T-cell (primary cell): ENCODE data around the gene ANO9. TPM values are rescaled to one million over a fixed set of nuclear protein-coding genes. Genes with fewer than 3 reads are reported as not detected.
A peak's percentile ranks its signal among the peaks of the same experiment; 100 is the strongest.

Experiments used
- ATAC-seq, 4 experiments: fragments of 200-7000 bp in 3 of 4; fragments of 150-1000 bp in 1 of 4; cut with Tn5 transposase; replicated peaks in 1 of 4; 1 replicate in 3 of 4; 2 replicates in 1 of 4; pipeline ENCODE4 v1.10.0; 2021; ENCODE audit warnings: moderate library complexity in 3 of 4, mild to moderate bottlenecking in 2 of 4, moderate number of reproducible peaks in 1 of 4
- CTCF ChIA-PET, 2 donors: fragments of 300-600 bp; sonication (Branson Sonifier 250); formaldehyde crosslinking; loops; one replicate each; lab custom pipeline; 2022; ENCODE audit warnings: antibody characterized with exemption in 2 of 2; lab: Charles Lee
- POLR2A ChIA-PET, 2 donors: fragments of 300-600 bp; sonication (Branson Sonifier 250); formaldehyde crosslinking; loops; one replicate each; lab custom pipeline; 2022; ENCODE audit warnings: antibody characterized with exemption in 2 of 2; lab: Charles Lee
- DNase-seq, 35 experiments: peaks; one replicate each; pipeline versions ENCODE4 v3.0.0 to v3.0.0-alpha.2; 2013 to 2023
- H3K27ac ChIP-seq: one replicate; pipeline ENCODE4 v1.5.1; 2013; ENCODE audit warnings: low read length
- H3K27me3 ChIP-seq, 2 experiments: replicated peaks in 1 of 2; 1 replicate in 1 of 2; 2 replicates in 1 of 2; pipeline versions ENCODE4 v1.6.1 to v1.7.0; 2013; ENCODE audit warnings: low read length in 1 of 2, mixed read lengths in 1 of 2; ENCODE audit not compliant: control insufficient read depth in 2 of 2, insufficient read depth in 2 of 2; ENCODE audit errors: extremely low read depth in 1 of 2
- H3K36me3 ChIP-seq, 2 donors: 1 replicate in 1 of 2; 2 replicates in 1 of 2; pipeline versions ENCODE4 v1.6.1 to v1.7.0; 2013; ENCODE audit warnings: low read length in 1 of 2; ENCODE audit not compliant: control insufficient read depth in 2 of 2, insufficient read depth in 1 of 2; ENCODE audit errors: extremely low read depth in 1 of 2
- H3K4me1 ChIP-seq, 2 experiments: 1 replicate in 1 of 2; 2 replicates in 1 of 2; pipeline versions ENCODE4 v1.6.1 to v1.7.0; 2013; ENCODE audit warnings: low read length in 2 of 2, mixed read lengths in 1 of 2; ENCODE audit not compliant: insufficient read depth in 2 of 2, control insufficient read depth in 1 of 2; ENCODE audit errors: extremely low read depth in 1 of 2
- H3K4me3 ChIP-seq, 2 donors: 1 replicate in 1 of 2; 2 replicates in 1 of 2; pipeline versions ENCODE4 v1.5.1 to v1.7.0; 2013; ENCODE audit warnings: mild to moderate bottlenecking in 2 of 2, low read length in 1 of 2, moderate library complexity in 1 of 2; ENCODE audit not compliant: control insufficient read depth in 1 of 2; ENCODE audit errors: extremely low read depth in 1 of 2
- H3K9me3 ChIP-seq: 2 replicates; pipeline ENCODE4 v1.7.0; 2013
- H3K27ac Mint-ChIP-seq, 2 donors: one replicate each; pipeline ENCODE4 v1.8.0; 2020 to 2021; ENCODE audit warnings: mild to moderate bottlenecking in 2 of 2, mixed read lengths in 2 of 2
- H3K27me3 Mint-ChIP-seq, 2 donors: one replicate each; pipeline ENCODE4 v1.8.0; 2021 to 2022; ENCODE audit warnings: mixed read lengths in 2 of 2
- H3K36me3 Mint-ChIP-seq: one replicate; pipeline ENCODE4 v1.8.0; 2021; ENCODE audit warnings: mixed read lengths
- H3K4me1 Mint-ChIP-seq, 3 donors: one replicate each; pipeline ENCODE4 v1.8.0; 2020 to 2022; ENCODE audit warnings: mixed read lengths in 3 of 3, mild to moderate bottlenecking in 1 of 3
- H3K4me3 Mint-ChIP-seq, 3 donors: one replicate each; pipeline ENCODE4 v1.8.0; 2020 to 2022; ENCODE audit warnings: mild to moderate bottlenecking in 3 of 3, mixed read lengths in 3 of 3, moderate library complexity in 3 of 3
- H3K9me3 Mint-ChIP-seq, 3 donors: one replicate each; pipeline ENCODE4 v1.8.0; 2020 to 2022; ENCODE audit warnings: mixed read lengths in 3 of 3
- WGBS: methylation state at CpG from one replicate; pipeline ENCODE4 v1.1.5; 2013; ENCODE audit warnings: missing lambda C conversion rate; ENCODE audit not compliant: insufficient coverage; 5-methylcytosine and 5-hydroxymethylcytosine counted together
- total RNA-seq, 35 experiments: library from RNA in 6 of 35; stranded (reverse) in 6 of 35; fragments of 120-200 nt in 1 of 35; gene quantifications; one replicate each; pipeline versions ENCODE4 v1.2.1 to v1.2.4 and lab custom pipeline; 2013 to 2026

ANO9 gene
- total RNA-seq, 5 donors from 2014 or later (not counting 1 experiment from before 2014, with no cell fraction given), result 103 to 128 (median 120) TPM

DNA sequence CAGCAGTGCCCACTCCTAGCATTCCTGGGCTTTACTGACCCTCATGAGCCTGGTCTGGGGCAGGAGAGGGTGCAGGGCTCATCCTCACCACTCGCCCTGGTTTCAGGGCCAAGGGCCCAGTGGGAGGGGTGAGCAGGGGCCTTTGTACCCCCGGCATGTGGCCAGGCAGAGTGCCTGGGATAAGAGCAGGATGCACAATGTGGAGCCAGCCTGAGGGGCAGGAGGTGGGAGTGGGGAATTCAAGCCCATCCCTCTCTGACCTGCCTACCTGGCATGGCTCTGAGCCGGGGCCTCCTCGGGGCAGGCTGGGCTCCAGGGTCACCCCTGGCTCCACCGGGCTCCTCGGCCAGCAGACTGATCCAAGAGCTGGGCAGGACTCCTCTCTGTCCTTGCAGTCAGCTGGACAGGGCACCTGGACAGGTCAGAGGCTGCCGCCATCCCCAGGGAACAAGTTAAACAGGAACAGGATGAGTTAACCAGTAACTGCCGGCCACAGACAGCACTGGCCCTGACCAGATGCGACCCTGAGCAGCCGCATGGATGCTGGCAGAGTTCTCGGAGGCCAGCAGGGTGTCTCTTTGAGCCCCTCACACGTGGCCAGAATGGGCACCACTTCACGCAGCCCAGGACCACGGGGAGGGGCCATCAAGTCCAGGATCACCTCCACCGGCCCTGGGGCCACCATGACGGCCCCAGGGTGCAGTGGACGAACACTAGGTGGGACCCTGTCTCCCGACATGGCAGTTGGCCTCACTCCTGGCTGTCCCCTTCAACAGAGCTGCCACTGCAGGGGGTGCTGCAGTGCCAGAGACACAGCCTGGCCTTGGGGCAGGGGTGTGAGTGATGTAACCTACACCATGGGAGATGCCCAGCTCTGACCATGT is 32.0 kb downstream of the ANO9 start:
- Mint-ChIP-seq H3K4me1 (peaks cover 25 to 36% (median 31%) of the 10 kb centered on the region in 3 donors), H3K27me3 (no peaks in the 10 kb centered on the region), H3K9me3 (no peaks in the 10 kb centered on the region), H3K4me3 (peak overlapping the region in 1 of 3 donors; percentile 37), H3K27ac (no peak overlapping the region), H3K36me3 (no peaks in the 10 kb centered on the region)
- ChIA-PET CTCF (no interaction called here), POLR2A (no interaction called here)
- DNase-seq (no peak), ATAC-seq (no peak)
- Histone ChIP-seq H3K27ac (no peak overlapping the region), H3K9me3 (no peaks in the 10 kb centered on the region), H3K27me3 (no peaks in the 10 kb centered on the region), H3K4me3 (no peak overlapping the region), H3K36me3 (peaks cover 14 to 22% of the 10 kb centered on the region in 2 donors), H3K4me1 (peaks cover 17 to 73% of the 10 kb centered on the region in 2 experiments)
- WGBS, result 83% methylated on average over 17 of the region's 18 CpGs

DNA sequence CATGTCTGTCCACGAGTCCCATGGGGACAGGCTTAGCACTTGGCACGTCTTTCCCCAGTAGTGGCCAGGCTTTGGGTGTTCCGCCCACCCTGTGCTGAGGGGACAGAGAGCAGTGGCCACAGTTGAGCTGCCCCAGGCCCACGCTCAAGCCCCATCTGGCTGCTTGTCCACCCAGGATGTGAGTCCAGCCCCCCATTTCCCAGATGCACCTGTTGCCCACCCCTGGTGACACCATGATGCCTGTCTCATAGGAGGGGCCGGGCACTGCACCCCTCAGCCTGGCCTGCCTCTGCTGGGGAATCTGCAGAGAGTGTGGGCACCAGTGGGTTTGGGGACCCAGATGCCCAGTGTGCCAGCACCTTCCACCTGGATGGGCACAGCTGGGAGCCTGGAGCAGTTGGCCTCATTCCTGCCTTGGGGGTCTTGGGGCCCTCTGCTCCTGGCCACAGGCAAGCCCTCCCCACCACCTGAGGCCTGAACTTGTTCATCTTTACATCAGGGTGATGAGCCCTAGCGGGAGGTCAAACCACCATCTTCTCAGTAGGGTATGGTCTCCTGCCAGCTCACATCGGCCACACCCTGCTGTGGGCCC is 32.7 kb downstream of the ANO9 start:
- CTCF ChIA-PET, result no interaction called here
- Mint-ChIP-seq H3K27ac (no peak overlapping the region), H3K4me1 (peaks cover 20 to 29% (median 23%) of the 10 kb centered on the region in 3 donors), H3K4me3 (peak overlapping the region in 1 of 3 donors; percentile 6), H3K27me3 (no peaks in the 10 kb centered on the region), H3K9me3 (no peaks in the 10 kb centered on the region), H3K36me3 (no peaks in the 10 kb centered on the region)
- ATAC-seq, result no peak
- no peak for DNase-seq
- POLR2A ChIA-PET, result no interaction called here
- Histone ChIP-seq H3K27ac (no peak overlapping the region), H3K27me3 (peaks cover 0 to 2% of the 10 kb centered on the region in 2 experiments), H3K4me1 (peaks cover 17 to 72% of the 10 kb centered on the region in 2 experiments), H3K36me3 (peaks cover 14 to 22% of the 10 kb centered on the region in 2 donors), H3K9me3 (no peaks in the 10 kb centered on the region), H3K4me3 (no peak overlapping the region)
- 87% methylated on average over 7 of the region's 7 CpGs for WGBS

DNA sequence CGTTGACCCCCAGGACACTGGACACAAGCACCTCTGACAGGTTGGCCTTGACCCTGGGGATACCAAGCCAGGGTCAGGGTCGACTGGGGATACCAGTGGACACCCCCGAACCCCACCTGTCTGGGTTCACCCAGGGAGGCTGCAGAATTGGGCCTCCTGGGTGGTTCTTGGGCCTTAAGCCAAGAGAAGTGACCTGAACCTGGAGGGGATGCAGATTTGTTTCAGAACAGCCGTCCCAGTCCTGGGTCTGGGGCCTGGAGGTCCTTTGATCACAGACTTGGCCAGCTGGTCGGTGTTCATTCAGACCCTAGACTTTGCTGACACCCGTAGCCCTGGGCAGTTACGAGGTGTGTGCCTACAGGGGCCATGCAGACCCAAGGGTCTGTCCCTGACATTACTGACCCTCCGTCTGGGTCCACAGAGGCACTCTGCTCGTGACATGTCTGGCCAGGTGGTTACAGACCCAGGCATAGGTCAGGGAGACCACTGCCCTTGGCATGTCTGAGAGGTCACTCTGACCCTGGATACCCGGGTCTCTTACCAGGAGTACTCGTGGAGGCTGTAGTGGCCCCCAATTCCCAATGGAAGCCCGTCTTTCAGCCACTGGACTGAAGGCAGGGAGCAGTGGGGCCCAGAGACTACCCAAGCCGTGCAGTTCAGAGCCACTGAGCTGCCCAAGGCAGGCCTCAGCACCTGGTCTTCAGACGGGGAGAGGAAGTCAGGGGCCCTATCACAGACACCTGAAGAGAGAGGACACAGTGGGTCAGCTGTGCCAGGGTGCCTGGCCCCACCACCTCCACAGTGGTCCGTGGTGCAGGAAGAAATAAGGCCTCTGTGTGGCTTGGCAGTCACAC is 33.4 kb downstream of the ANO9 start:
- DNase-seq (peak in 1 of 35 experiments; percentile 22), ATAC-seq (no peak)
- Histone ChIP-seq H3K9me3 (no peaks in the 10 kb centered on the region), H3K4me1 (peaks cover 13 to 65% of the 10 kb centered on the region in 2 experiments), H3K36me3 (peaks cover 14 to 22% of the 10 kb centered on the region in 2 donors), H3K27me3 (peaks cover 0 to 10% of the 10 kb centered on the region in 2 experiments), H3K4me3 (no peak overlapping the region), H3K27ac (peak overlapping the region; percentile 60)
- no peaks in the 10 kb centered on the region for H3K9me3 Mint-ChIP-seq
- POLR2A ChIA-PET, result interaction anchor here in 1 of 2 donors (0.5 kb wide), 1 partner anchor 41 kb away, joined by 6 read pairs; no protein-coding TSS in a partner anchor
- H3K27ac Mint-ChIP-seq, result peak overlapping the region in 1 of 2 donors; percentile 84
- CTCF ChIA-PET, result interaction anchor here in 1 of 2 donors (0.9 to 1.8 kb wide), 3 partner anchors 41 to 201 kb away, joined by 3 to 38 read pairs (median 3); partner anchors contain the start of genes BET1L, PSMD13, PTDSS2 and RIC8A
- no peak overlapping the region for H3K4me3 Mint-ChIP-seq
- H3K4me1 Mint-ChIP-seq, result peaks cover 18 to 27% (median 19%) of the 10 kb centered on the region in 3 donors
- H3K36me3 Mint-ChIP-seq, result no peaks in the 10 kb centered on the region
- H3K27me3 Mint-ChIP-seq, result no peaks in the 10 kb centered on the region
- WGBS, result 85% methylated on average over 15 of the region's 15 CpGs

DNA sequence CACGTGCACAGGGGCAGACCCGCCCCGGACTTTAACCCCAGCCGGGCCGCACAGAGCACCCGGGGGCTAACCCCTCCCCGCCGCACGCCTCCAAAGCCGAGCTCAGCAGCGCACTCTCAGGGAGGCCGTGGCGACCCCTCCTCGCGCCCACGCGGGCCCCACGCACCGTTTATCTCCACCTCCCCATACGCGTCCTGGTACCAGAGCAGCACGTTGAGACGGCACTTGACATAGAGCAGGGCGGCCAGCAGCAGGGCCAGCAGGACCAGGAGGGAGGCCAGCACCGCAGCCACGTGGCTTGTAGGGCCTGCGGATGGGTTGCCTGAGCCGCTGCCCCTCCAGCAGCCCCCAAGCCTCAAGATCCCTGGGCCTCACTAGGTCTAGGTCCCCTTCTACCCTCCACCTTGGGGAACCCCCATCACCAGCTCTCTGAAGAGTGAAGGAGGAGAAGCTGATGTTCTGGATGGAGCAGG is 34.1 kb downstream of the ANO9 start:
- H3K36me3 Mint-ChIP-seq, result no peaks in the 10 kb centered on the region
- 60% methylated on average over 19 of the region's 28 CpGs for WGBS
- peaks cover 11 to 20% (median 13%) of the 10 kb centered on the region in 3 donors for H3K4me1 Mint-ChIP-seq
- DNase-seq, result peak in 6 of 35 experiments; percentile 22 to 58 (median 38)
- Histone ChIP-seq H3K4me1 (peaks cover 6 to 58% of the 10 kb centered on the region in 2 experiments), H3K27ac (peak overlapping the region; percentile 60), H3K4me3 (no peak overlapping the region), H3K27me3 (peaks cover 0 to 15% of the 10 kb centered on the region in 2 experiments), H3K9me3 (no peaks in the 10 kb centered on the region), H3K36me3 (peaks cover 14 to 22% of the 10 kb centered on the region in 2 donors)
- peak overlapping the region; percentile 69 to 84 for H3K27ac Mint-ChIP-seq
- H3K4me3 Mint-ChIP-seq, result peak overlapping the region in 1 of 3 donors; percentile 41
- no peaks in the 10 kb centered on the region for H3K27me3 Mint-ChIP-seq
- peak in 3 of 4 experiments; percentile 2 to 18 (median 5) for ATAC-seq
- ChIA-PET POLR2A (interaction anchor here (0.5 to 1.5 kb wide), 5 partner anchors 11 to 200 kb away, joined by 3 to 11 read pairs (median 4); partner anchors contain the start of genes BET1L (in 1 of the 2), PTDSS2 (in 1 of the 2), RIC8A (in 1 of the 2) and RNH1 (in 1 of the 2)), CTCF (interaction anchor here in 1 of 2 donors (0.9 to 1.8 kb wide), 5 partner anchors 7 to 201 kb away, joined by 3 to 38 read pairs (median 6); partner anchors contain the start of genes BET1L, PSMD13, PTDSS2 and RIC8A)
- H3K9me3 Mint-ChIP-seq, result no peaks in the 10 kb centered on the region

DNA sequence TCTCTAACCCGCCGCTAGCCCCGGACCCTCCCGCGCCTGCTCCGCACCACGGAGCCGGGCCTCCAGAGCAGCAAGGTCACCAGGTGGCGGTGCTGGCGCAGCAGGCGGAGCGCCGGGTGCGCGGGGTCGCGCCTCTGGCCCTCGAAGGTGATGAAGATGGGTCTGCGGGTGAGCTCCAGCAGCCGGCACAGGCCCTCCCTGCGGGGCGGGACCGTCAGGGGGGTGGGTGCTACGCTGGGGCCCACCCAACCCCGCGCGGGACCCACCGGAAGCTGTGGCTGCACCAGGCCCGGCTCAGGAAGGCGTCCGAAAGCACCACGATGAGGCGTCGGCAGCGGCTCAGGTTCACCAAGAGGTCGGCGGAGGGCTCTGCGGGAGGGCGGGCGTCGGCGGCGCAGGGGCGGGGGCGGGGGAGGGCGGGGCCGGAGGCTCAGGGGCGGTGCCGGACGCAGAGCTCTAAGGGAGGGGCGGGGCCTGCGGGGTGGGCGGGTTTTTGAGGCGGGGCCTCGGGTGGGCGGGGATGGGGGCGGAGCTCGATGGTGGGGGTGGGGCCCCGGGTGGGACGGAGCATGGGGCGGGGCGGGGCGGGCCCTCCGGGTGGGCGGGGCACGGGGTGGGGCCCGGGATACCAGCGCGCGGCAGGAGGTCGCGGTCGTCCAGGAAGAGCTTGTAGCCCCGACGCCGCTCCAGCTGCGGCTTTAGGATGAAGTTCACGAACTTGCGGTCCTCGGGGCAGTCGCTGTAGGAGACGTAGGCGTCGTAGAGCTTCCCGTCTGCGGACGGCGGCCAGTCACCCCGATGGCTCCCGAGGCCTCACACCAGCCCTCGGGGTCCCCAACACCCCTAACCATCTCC is 34.8 kb downstream of the ANO9 start:
- peak; percentile 84 to 88 (median 86) for ATAC-seq
- H3K36me3 Mint-ChIP-seq, result no peaks in the 10 kb centered on the region
- CTCF ChIA-PET, result interaction anchor here (0.6 to 1.8 kb wide), 12 partner anchors 8 to 200 kb away, joined by 3 to 38 read pairs (median 3); partner anchors contain the start of genes BET1L (in 1 of the 2), PSMD13 (in 1 of the 2), PTDSS2 (in 1 of the 2) and RIC8A (in 1 of the 2)
- WGBS, result 3% methylated on average over 63 of the region's 91 CpGs
- Histone ChIP-seq H3K4me1 (peaks cover 5 to 55% of the 10 kb centered on the region in 2 experiments), H3K27me3 (peaks cover 0 to 15% of the 10 kb centered on the region in 2 experiments), H3K36me3 (peaks cover 14 to 22% of the 10 kb centered on the region in 2 donors), H3K27ac (peak overlapping the region; percentile 69), H3K9me3 (no peaks in the 10 kb centered on the region), H3K4me3 (peak overlapping the region in 1 of 2 donors; percentile 34)
- POLR2A ChIA-PET, result interaction anchor here (0.5 to 1.5 kb wide), 8 partner anchors 10 to 289 kb away, joined by 3 to 11 read pairs (median 4); partner anchors contain the start of genes BET1L (in 2 of the 2), RIC8A (in 2 of the 2), PTDSS2 (in 1 of the 2) and RNH1 (in 1 of the 2)
- peaks cover 11 to 19% (median 12%) of the 10 kb centered on the region in 3 donors for H3K4me1 Mint-ChIP-seq
- H3K9me3 Mint-ChIP-seq, result no peaks in the 10 kb centered on the region
- peak overlapping the region; percentile 69 to 84 for H3K27ac Mint-ChIP-seq
- H3K27me3 Mint-ChIP-seq, result no peaks in the 10 kb centered on the region
- DNase-seq, result peak; percentile 81 to 96 (median 92)
- peak overlapping the region; percentile 34 to 41 (median 41) for H3K4me3 Mint-ChIP-seq
